HEK293 (cell line): ENCODE measurements around the gene AZGP1.

Experiments used
- MYNN ChIP-seq: fragments of 450-650 bp; formaldehyde crosslinking; IDR thresholded peaks from 2 replicates; pipeline ENCODE4 v1.5.1; 2016; ENCODE audit warnings: missing biosample characterization, missing genetic modification characterization, borderline replicate concordance
- ZEB2 ChIP-seq: fragments of 450-650 bp; formaldehyde crosslinking; IDR thresholded peaks from 2 replicates; pipeline ENCODE4 v1.5.1; 2016; ENCODE audit warnings: missing biosample characterization, missing genetic modification characterization
- ZNF138 ChIP-seq: fragments of 450-650 bp; formaldehyde crosslinking; IDR thresholded peaks from 2 replicates; pipeline ENCODE4 v1.5.1; 2016; ENCODE audit warnings: missing biosample characterization, missing genetic modification characterization, borderline replicate concordance
- ZNF16 ChIP-seq: fragments of 450-650 bp; formaldehyde crosslinking; IDR thresholded peaks from 2 replicates; pipeline ENCODE4 v1.5.1; 2016; ENCODE audit warnings: low read depth, missing biosample characterization, missing genetic modification characterization
- ZNF354C ChIP-seq: fragments of 450-650 bp; formaldehyde crosslinking; IDR thresholded peaks from 2 replicates; pipeline ENCODE4 v1.5.1; 2016; ENCODE audit warnings: missing biosample characterization, missing genetic modification characterization, low read depth, borderline replicate concordance
- ZNF837 ChIP-seq: fragments of 450-650 bp; formaldehyde crosslinking; IDR thresholded peaks from 2 replicates; pipeline ENCODE4 v1.5.1; 2016; ENCODE audit warnings: missing biosample characterization, missing genetic modification characterization
- TF ChIP-seq, protein P1 (sequence below): fragments of 450-650 bp; formaldehyde crosslinking; IDR thresholded peaks from 2 replicates; pipeline ENCODE4 v1.5.1; 2016; ENCODE audit warnings: missing biosample characterization, missing genetic modification characterization
- TF ChIP-seq, protein P2 (sequence below): fragments of 450-650 bp; formaldehyde crosslinking; IDR thresholded peaks from 2 replicates; pipeline ENCODE4 v1.5.1; 2016; ENCODE audit warnings: missing biosample characterization, missing genetic modification characterization
- TF ChIP-seq, protein P3 (sequence below): sonication (generic); formaldehyde crosslinking; IDR thresholded peaks from 2 replicates; pipeline ENCODE4 v1.8.1; 2022; ENCODE audit warnings: mild to moderate bottlenecking, moderate library complexity, missing genetic modification reagents
- TF ChIP-seq, protein P4 (sequence below): fragments of 450-650 bp; formaldehyde crosslinking; IDR thresholded peaks from 2 replicates; pipeline ENCODE4 v1.5.1; 2017; ENCODE audit warnings: missing biosample characterization, missing genetic modification characterization
- TF ChIP-seq, protein P5 (sequence below): fragments of 450-650 bp; formaldehyde crosslinking; conservative IDR thresholded peaks from 2 replicates; pipeline ENCODE4 v1.5.1; 2016; ENCODE audit warnings: low read depth, missing biosample characterization, missing genetic modification characterization
- TF ChIP-seq, protein P6 (sequence below): fragments of 450-650 bp; formaldehyde crosslinking; IDR thresholded peaks from 2 replicates; pipeline ENCODE4 v1.5.1; 2016; ENCODE audit warnings: missing biosample characterization, missing genetic modification characterization, borderline replicate concordance
- TF ChIP-seq, protein P7 (sequence below): fragments of 450-650 bp; formaldehyde crosslinking; IDR thresholded peaks from 2 replicates; pipeline ENCODE4 v1.5.1; 2016; ENCODE audit warnings: missing biosample characterization, missing genetic modification characterization
- TF ChIP-seq, protein P8 (sequence below): fragments of 450-650 bp; formaldehyde crosslinking; IDR thresholded peaks from 2 replicates; pipeline ENCODE4 v1.5.1; 2016; ENCODE audit warnings: missing biosample characterization, missing genetic modification characterization
- TF ChIP-seq, protein P9 (sequence below): fragments of 450-650 bp; formaldehyde crosslinking; IDR thresholded peaks from 2 replicates; pipeline ENCODE4 v1.5.1; 2017; ENCODE audit warnings: missing biosample characterization, missing genetic modification characterization
- TF ChIP-seq, protein P10 (sequence below): fragments of 450-650 bp; formaldehyde crosslinking; IDR thresholded peaks from 2 replicates; pipeline ENCODE4 v1.5.1; 2016; ENCODE audit warnings: missing biosample characterization, missing genetic modification characterization

Gene AZGP1

DNA sequence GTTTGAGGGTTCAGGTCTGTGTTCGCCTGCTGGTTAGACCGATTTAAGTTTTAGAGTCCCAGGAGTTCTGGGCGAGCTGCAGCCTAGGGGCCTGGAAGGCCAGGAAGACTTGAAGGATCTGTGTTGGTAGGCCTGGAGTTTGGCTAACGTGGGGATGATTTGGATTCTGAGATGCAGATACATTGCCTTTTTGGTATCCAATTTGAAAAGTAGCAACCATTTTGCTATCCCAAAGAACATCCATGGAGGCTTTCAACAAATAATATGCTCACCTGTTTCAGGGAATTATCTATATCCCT is 56.1 kb downstream of the AZGP1 start (continued):
- TF ChIP-seq ZEB2 (tag by site-specific recombination) (no peak), ZNF354C (no peak), ZNF138 (tag by site-specific recombination) (no peak), ZNF16 (no peak), ZNF837 (no peak), MYNN (tag by site-specific recombination) (no peak)
- TF ChIP-seq, protein P1, sequence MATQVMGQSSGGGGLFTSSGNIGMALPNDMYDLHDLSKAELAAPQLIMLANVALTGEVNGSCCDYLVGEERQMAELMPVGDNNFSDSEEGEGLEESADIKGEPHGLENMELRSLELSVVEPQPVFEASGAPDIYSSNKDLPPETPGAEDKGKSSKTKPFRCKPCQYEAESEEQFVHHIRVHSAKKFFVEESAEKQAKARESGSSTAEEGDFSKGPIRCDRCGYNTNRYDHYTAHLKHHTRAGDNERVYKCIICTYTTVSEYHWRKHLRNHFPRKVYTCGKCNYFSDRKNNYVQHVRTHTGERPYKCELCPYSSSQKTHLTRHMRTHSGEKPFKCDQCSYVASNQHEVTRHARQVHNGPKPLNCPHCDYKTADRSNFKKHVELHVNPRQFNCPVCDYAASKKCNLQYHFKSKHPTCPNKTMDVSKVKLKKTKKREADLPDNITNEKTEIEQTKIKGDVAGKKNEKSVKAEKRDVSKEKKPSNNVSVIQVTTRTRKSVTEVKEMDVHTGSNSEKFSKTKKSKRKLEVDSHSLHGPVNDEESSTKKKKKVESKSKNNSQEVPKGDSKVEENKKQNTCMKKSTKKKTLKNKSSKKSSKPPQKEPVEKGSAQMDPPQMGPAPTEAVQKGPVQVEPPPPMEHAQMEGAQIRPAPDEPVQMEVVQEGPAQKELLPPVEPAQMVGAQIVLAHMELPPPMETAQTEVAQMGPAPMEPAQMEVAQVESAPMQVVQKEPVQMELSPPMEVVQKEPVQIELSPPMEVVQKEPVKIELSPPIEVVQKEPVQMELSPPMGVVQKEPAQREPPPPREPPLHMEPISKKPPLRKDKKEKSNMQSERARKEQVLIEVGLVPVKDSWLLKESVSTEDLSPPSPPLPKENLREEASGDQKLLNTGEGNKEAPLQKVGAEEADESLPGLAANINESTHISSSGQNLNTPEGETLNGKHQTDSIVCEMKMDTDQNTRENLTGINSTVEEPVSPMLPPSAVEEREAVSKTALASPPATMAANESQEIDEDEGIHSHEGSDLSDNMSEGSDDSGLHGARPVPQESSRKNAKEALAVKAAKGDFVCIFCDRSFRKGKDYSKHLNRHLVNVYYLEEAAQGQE (tag by site-specific recombination): no peak
- TF ChIP-seq, protein P2, sequence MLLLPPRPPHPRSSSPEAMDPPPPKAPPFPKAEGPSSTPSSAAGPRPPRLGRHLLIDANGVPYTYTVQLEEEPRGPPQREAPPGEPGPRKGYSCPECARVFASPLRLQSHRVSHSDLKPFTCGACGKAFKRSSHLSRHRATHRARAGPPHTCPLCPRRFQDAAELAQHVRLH (tag by site-specific recombination): no peak
- TF ChIP-seq, protein P3, sequence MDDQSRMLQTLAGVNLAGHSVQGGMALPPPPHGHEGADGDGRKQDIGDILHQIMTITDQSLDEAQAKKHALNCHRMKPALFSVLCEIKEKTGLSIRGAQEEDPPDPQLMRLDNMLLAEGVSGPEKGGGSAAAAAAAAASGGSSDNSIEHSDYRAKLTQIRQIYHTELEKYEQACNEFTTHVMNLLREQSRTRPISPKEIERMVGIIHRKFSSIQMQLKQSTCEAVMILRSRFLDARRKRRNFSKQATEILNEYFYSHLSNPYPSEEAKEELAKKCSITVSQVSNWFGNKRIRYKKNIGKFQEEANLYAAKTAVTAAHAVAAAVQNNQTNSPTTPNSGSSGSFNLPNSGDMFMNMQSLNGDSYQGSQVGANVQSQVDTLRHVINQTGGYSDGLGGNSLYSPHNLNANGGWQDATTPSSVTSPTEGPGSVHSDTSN (CRISPR knock-in tag): no peak
- TF ChIP-seq, protein P4, sequence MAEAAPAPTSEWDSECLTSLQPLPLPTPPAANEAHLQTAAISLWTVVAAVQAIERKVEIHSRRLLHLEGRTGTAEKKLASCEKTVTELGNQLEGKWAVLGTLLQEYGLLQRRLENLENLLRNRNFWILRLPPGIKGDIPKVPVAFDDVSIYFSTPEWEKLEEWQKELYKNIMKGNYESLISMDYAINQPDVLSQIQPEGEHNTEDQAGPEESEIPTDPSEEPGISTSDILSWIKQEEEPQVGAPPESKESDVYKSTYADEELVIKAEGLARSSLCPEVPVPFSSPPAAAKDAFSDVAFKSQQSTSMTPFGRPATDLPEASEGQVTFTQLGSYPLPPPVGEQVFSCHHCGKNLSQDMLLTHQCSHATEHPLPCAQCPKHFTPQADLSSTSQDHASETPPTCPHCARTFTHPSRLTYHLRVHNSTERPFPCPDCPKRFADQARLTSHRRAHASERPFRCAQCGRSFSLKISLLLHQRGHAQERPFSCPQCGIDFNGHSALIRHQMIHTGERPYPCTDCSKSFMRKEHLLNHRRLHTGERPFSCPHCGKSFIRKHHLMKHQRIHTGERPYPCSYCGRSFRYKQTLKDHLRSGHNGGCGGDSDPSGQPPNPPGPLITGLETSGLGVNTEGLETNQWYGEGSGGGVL (tag by site-specific recombination): no peak
- TF ChIP-seq, protein P5, sequence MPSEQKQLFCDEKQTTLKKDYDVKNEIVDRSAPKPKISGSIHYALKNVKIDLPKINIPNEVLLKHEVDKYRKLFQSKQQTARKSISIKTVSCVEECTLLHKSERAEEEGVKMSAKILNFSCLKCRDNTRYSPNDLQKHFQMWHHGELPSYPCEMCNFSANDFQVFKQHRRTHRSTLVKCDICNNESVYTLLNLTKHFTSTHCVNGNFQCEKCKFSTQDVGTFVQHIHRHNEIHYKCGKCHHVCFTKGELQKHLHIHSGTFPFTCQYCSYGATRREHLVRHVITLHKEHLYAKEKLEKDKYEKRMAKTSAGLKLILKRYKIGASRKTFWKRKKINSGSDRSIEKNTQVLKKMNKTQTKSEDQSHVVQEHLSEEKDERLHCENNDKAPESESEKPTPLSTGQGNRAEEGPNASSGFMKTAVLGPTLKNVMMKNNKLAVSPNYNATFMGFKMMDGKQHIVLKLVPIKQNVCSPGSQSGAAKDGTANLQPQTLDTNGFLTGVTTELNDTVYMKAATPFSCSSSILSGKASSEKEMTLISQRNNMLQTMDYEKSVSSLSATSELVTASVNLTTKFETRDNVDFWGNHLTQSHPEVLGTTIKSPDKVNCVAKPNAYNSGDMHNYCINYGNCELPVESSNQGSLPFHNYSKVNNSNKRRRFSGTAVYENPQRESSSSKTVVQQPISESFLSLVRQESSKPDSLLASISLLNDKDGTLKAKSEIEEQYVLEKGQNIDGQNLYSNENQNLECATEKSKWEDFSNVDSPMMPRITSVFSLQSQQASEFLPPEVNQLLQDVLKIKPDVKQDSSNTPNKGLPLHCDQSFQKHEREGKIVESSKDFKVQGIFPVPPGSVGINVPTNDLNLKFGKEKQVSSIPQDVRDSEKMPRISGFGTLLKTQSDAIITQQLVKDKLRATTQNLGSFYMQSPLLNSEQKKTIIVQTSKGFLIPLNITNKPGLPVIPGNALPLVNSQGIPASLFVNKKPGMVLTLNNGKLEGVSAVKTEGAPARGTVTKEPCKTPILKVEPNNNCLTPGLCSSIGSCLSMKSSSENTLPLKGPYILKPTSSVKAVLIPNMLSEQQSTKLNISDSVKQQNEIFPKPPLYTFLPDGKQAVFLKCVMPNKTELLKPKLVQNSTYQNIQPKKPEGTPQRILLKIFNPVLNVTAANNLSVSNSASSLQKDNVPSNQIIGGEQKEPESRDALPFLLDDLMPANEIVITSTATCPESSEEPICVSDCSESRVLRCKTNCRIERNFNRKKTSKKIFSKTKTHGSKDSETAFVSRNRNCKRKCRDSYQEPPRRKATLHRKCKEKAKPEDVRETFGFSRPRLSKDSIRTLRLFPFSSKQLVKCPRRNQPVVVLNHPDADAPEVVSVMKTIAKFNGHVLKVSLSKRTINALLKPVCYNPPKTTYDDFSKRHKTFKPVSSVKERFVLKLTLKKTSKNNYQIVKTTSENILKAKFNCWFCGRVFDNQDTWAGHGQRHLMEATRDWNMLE (tag by site-specific recombination): peak; percentile 91
- TF ChIP-seq, protein P6, sequence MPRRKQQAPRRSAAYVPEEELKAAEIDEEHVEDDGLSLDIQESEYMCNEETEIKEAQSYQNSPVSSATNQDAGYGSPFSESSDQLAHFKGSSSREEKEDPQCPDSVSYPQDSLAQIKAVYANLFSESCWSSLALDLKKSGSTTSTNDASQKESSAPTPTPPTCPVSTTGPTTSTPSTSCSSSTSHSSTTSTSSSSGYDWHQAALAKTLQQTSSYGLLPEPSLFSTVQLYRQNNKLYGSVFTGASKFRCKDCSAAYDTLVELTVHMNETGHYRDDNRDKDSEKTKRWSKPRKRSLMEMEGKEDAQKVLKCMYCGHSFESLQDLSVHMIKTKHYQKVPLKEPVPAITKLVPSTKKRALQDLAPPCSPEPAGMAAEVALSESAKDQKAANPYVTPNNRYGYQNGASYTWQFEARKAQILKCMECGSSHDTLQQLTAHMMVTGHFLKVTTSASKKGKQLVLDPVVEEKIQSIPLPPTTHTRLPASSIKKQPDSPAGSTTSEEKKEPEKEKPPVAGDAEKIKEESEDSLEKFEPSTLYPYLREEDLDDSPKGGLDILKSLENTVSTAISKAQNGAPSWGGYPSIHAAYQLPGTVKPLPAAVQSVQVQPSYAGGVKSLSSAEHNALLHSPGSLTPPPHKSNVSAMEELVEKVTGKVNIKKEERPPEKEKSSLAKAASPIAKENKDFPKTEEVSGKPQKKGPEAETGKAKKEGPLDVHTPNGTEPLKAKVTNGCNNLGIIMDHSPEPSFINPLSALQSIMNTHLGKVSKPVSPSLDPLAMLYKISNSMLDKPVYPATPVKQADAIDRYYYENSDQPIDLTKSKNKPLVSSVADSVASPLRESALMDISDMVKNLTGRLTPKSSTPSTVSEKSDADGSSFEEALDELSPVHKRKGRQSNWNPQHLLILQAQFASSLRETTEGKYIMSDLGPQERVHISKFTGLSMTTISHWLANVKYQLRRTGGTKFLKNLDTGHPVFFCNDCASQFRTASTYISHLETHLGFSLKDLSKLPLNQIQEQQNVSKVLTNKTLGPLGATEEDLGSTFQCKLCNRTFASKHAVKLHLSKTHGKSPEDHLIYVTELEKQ (tag by site-specific recombination): no peak
- TF ChIP-seq, protein P7, sequence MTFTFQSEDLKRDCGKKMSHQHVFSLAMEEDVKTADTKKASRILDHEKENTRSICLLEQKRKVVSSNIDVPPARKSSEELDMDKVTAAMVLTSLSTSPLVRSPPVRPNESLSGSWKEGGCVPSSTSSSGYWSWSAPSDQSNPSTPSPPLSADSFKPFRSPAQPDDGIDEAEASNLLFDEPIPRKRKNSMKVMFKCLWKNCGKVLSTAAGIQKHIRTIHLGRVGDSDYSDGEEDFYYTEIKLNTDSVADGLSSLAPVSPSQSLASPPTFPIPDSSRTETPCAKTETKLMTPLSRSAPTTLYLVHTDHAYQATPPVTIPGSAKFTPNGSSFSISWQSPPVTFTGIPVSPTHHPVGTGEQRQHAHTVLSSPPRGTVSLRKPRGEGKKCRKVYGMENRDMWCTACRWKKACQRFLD (tag by site-specific recombination): no peak
- TF ChIP-seq, protein P8, sequence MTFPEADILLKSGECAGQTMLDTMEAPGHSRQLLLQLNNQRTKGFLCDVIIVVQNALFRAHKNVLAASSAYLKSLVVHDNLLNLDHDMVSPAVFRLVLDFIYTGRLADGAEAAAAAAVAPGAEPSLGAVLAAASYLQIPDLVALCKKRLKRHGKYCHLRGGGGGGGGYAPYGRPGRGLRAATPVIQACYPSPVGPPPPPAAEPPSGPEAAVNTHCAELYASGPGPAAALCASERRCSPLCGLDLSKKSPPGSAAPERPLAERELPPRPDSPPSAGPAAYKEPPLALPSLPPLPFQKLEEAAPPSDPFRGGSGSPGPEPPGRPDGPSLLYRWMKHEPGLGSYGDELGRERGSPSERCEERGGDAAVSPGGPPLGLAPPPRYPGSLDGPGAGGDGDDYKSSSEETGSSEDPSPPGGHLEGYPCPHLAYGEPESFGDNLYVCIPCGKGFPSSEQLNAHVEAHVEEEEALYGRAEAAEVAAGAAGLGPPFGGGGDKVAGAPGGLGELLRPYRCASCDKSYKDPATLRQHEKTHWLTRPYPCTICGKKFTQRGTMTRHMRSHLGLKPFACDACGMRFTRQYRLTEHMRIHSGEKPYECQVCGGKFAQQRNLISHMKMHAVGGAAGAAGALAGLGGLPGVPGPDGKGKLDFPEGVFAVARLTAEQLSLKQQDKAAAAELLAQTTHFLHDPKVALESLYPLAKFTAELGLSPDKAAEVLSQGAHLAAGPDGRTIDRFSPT (tag by site-specific recombination): no peak
- TF ChIP-seq, protein P9, sequence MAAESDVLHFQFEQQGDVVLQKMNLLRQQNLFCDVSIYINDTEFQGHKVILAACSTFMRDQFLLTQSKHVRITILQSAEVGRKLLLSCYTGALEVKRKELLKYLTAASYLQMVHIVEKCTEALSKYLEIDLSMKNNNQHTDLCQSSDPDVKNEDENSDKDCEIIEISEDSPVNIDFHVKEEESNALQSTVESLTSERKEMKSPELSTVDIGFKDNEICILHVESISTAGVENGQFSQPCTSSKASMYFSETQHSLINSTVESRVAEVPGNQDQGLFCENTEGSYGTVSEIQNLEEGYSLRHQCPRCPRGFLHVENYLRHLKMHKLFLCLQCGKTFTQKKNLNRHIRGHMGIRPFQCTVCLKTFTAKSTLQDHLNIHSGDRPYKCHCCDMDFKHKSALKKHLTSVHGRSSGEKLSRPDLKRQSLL (tag by site-specific recombination): no peak
- TF ChIP-seq, protein P10, sequence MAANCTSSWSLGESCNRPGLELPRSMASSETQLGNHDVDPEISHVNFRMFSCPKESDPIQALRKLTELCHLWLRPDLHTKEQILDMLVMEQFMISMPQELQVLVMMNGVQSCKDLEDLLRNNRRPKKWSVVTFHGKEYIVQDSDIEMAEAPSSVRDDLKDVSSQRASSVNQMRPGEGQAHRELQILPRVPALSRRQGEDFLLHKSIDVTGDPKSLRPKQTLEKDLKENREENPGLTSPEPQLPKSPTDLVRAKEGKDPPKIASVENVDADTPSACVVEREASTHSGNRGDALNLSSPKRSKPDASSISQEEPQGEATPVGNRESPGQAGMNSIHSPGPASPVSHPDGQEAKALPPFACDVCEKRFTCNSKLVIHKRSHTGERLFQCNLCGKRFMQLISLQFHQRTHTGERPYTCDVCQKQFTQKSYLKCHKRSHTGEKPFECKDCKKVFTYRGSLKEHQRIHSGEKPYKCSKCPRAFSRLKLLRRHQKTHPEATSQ (tag by site-specific recombination): no peak
